HG03457 (cell line): ENCODE results near the gene LRG1.

Experiments used
- ATAC-seq: cut with Tn5 transposase; IDR thresholded peaks from one replicate; pipeline ENCODE4 v1.9.1; 2021; ENCODE audit warnings: moderate number of reproducible peaks; ENCODE audit not compliant: unreplicated experiment

Gene LRG1

DNA sequence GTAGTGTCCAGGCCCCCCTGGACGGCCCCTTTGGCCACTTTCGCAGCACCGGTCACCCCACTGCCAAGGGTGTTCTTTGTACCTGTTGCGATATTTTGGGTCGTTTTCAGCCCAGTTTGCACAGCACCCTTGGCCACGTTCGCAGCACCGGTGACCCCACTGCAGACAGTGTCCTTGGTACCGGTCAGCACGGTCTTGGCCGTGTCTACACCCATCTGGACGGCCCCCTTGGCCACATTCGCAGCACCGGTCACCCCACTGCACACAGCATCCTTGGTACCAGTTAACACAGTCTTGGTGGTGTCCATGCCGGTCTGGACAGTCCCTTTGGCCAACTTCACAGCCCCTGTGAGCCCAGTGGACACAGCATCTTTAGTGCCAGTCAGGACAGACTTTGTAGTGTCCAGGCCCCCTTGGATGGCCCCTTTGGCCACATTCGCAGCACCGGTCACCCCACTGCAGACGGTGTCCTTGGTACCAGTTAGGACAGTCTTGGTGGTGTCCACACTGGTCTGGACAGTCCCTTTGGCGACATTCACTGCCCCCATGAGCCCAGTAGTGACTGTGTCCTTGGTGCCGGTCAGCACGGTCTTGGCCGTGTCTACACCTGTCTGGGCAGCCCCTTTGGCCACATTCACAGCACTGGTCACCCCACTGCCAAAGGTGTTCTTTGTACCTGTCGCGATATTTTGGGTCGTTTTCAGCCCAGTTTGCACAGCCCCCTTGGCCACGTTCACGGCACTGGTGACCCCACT lies 28.4 kb downstream of the LRG1 start:
- no peak for ATAC-seq

DNA sequence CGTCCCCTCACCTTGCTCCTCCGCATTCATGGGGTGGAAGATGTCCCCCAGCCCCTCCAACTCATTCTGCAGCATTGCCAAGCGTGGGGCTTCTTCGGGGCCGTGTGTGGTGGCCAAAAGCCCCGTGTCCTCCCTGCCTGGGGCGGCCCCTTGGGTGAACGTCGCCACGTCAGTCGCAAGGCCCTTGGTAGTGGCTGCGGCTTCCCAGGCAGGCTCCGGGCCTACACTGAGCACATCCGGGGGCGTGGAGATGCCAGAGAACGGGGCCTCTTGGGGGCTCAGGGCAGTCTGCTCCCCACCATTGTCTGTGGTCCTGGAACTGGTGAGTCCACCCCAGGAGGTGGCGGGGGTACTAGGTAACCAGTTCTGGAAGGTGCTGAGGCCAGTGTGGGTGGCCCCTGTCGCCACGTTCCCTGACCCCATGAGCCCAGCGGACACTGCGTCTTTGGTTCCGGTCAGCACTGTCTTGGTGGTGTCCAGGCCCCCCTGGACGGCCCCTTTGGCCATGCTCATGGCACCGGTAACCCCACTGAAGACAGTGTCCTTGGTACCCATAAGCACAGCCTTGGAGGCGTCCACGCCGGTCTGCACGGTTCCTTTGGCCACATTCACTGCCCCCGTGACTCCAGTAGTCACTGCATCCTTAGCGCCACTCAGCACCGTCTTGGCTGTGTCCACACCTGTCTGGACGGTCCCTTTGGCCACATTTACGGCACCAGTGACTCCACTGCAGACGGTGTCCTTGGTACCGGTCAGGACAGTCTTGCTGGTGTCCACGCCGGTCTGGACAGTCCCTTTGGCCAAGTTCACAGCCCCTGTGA lies 29.2 kb downstream of the LRG1 start:
- no peak for ATAC-seq

DNA sequence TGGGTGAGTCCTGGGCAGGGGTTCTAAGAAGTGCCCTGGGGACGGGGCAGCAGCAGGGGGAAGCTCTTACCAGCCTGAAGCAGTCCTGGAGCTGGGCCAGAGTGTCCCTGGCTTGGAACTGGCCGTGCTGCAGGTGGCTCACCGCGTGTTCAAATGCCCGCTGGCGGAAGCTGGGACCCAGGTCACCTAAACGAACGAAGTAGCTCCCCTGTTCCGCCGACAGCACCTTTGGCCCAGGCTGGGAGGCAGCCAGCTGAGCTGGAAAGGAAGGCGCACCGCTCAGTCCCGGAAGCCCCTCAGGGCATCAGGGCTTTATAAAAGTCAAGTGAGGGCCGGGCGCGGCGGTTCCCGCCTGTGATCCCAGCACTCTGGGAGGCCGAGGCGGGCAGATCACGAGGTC lies 31.1 kb downstream of the LRG1 start:
- no peak for ATAC-seq

DNA sequence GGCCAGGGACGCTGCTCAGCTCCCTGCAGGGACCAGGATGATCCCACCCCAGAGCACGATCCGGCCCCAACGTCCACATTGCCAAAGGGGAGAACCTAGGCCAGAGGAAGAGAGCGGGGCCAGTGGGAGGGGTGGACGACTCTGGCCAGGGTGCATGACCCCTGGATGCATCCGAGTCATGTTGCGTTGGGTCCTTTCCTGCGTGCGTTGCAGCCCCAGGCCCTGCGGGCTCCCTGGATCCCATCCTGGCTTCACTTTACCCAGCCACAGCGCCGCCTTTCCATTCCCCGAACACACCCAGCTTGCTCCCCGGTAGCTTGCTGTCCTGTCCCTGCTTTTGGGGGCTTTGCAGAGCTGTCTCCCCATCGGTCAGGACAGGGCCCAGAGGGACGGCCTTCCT lies 32.0 kb downstream of the LRG1 start:
- ATAC-seq: no peak

DNA sequence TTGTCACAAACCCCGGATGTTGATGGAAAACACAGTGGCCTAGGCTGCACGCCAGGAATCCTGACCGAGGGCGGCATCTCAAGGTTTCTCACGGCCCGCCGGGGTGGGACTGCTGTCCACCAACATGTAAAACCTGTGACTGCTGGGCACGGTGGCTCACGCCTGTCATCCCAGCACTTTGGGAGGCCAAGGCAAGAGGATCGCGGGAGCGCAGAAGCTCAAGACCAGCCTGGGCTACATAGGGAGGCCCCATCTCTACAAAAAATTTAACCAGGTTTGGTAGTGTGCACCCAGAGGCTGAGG lies 32.7 kb downstream of the LRG1 start:
- no peak for ATAC-seq

DNA sequence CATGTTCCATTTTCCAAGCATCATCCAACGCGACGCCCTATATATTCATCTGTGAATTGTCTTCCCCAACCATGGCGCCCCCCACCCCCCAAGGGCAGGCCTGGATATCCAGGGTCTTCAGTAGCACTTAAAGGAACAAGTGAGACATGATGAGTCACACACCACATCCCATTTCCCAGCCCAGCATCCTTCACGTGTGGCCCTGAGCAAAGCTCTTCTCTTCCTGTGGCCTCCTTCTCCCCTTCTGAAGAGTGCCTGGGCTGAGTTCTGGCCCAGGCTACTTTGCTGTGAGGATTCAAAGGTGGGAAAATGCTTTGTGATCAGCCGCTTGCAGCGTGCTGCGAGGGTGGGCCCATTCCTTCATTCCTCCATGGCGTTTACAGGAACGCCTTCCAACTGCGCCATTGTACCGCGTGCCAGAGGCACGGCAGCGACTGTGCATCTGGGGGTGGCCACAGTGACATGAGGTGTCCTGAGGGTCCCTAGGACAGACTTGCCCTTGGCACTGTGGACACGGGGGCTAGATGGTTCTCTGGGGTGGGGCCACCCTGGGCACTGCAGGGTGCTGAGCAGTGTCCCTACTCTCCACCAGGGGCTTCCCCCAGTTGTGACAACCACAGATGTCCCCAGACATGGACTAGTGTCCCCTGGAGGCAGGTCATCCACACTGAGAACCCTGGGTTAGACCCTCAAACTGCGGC lies 33.2 kb downstream of the LRG1 start:
- no peak for ATAC-seq

DNA sequence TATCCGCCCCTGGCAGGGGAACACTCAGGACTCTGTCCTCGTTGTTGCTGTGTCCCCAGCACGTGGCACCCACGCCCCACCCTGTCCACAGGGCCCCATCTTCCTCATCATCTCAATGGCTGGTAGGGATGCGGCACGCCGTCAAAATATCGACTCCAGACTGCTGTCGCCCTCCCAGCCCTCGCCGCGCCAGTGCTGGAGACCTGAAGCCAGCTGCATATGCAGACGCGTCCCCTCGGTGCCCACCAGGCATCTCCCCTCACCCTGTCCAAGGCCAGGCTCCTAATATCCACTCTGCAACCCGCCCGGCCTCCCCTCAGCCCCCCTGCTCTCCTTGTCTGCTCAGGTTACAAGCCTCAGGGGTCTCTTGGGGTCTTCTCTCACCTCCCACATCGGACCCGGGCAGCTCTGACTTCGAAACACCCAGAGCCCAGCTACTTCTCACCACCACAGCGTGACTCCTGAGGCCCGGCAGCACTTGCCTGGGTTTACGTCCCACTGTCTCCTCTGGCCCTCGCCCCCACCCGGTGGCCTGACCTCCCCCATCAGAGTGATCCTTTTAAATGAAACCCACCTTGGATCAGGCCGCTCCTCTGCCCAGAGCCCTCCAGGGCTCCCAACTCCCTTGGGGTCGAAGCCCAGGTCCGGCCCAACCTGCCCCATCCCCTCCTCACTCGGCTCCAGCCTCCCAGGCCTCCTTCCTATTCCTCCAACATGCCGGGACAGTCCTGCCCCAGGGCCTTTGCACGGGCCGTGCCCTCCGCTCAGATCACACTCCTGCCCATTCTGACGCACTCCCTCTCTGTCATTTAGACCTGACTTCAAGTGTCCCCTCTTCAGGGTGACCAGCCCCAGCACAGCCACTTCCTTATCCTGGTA lies 34.0 kb downstream of the LRG1 start:
- no peak for ATAC-seq

DNA sequence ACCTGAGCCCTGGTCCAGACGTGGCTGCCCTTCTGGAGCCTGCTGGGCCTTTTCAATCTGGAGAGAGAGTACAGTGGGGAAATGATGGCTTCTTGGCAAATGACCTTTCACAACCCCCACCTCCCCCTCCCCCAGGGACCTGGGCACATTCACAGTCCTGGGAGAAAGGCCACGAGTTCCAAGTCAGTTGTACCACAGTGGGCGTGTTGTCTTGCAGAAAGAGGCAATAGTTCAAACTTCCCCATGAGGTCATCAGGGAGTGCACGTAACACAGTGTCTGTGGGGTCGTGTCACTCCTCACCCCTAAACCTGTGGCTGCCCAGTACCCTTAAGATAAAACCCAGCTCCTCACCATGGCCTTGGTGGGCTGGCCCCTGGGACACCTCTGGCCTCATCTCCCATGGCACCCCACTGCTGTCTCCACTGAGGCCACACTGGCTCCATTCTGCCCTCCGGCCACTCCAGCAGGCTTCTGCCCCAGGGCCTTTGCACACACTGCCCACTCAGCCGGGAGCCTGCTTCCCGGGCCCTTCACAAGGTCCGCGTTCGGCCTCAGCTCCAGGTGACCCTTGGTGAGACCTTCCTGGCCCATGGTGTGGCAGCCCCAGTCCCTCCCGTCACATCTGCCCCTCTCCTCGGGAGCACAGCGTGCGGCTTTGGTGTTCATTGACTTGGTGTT lies 34.8 kb downstream of the LRG1 start:
- no peak for ATAC-seq

DNA sequence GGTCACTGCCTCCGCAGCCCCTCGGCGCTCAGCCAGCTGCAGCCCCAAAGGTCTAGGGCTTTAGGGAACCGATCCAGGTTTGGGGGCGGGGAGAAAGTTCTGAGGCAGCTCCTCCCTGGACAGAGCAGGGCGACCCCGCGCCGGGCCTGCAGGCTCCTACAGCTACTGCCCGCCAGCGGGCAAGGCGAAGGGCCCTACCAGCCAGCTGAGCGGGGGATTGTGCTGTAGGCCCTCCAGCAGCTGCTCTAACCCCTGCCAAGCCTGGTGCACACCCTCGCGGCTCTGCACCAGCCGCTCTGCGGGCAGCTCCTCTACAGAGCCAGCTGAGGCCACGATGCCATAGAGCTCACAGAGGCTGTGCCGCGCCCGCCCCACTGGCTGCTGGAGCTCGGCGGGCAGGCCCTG lies 35.5 kb downstream of the LRG1 start:
- no peak for ATAC-seq

DNA sequence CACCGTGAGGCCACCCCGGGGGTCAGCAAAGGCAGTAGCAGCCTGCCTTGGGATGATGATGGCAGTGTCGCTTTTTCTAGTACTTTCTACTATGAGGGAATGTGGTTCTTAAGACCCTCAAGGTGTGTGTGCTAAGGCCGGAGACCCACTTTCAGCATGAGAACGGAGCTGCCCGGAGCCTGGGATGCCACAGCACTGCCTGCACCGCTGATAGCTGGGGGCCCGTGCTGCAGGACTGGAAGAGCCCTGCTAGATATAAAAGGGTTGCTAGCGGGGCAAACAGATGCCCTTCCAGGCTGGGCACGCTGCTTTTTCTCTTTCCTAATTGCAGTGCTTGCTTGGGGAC lies 36.0 kb downstream of the LRG1 start:
- ATAC-seq: no peak

DNA sequence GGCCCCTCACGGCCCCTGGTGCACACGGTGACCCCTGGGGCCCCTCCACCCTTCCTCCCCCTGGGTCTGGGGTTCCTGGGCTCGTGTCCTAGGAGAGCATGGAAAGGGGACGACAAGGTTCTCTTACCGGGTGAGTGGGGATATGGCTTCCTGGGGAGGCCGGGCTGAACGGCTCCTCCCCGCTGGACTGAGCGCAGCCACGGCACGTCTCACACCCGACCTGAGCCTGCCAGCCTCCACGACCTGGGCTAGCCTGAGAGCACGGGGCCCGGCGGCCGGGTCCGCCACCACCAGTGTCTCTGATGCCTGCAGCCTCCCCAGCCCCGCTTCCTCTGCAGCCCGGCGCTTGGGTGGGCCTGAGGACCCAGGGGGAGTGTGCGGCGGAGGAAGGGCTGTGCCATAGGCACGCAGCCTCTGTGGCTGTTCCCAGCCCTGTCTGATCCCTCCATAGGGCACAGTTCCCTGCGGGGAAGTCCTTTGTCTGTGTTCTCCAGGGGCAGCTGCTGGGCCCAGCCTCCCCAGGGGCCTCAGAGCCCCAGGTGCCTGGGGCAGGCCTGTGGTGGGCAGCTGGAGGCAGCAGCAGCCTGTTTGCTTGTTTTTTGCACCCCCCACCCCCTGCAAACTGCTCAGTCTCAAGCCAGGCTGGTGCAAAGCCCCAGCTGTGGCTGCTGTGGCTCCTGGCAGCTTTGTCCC lies 36.6 kb downstream of the LRG1 start:
- no peak for ATAC-seq

DNA sequence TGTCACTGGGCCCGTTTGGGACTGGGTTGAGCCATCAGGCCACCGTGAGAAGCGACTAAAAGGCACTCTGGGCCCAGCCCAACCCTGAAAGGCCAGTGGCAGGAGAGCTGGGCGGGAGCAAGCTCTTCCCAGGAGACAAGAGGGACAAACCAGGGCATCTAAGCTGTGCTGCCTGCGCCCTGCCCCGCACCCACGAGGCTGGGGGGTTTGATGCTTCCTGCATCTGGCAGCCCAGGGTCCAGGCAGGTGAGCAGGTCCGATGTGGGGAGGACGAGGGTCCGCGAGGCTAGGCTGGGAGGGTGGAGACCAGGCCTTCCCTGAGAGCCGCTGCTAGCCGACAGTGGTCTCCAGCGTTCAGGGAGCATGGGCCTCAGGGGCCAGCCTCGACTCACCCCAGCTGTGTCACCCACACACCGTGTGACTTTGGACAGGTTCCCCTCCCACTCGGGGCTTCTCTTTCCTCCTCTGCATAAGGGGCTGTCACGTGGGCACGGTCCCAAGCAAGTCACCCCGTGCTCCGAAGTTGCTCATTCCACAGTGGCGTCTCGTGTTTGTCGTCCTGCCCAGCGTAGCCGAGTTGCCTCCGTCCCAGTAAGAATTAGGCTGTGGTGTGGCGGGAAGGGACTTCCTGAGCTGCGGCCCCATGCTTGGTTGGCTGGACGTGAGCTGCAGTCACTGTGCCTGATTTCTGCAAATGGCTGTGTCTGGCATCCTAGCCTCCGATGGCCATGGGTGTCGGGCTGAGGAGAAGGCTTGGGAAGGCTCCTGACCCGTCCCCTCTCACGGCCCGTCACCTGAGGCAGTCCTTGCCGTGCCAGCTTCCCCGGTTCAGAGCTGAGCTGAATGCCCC lies 37.3 kb downstream of the LRG1 start:
- ATAC-seq: no peak

DNA sequence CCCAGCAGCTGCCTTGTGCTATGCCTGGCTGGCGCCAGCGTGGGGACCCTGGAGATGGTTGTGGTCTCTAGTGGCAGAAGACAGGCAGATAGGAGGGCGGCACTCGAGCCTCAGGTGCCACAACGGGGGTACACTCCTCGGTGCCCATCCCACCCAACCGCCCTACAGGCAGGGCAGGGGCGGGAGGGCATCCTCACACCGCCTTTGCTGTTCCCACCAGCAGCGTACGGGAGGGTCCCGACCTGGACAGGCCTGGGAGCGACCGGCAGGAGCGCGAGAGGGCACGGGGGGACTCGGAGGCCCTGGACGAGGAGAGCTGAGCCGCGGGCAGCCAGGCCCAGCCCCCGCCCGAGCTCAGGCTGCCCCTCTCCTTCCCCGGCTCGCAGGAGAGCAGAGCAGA lies 38.1 kb downstream of the LRG1 start:
- ATAC-seq: no peak

DNA sequence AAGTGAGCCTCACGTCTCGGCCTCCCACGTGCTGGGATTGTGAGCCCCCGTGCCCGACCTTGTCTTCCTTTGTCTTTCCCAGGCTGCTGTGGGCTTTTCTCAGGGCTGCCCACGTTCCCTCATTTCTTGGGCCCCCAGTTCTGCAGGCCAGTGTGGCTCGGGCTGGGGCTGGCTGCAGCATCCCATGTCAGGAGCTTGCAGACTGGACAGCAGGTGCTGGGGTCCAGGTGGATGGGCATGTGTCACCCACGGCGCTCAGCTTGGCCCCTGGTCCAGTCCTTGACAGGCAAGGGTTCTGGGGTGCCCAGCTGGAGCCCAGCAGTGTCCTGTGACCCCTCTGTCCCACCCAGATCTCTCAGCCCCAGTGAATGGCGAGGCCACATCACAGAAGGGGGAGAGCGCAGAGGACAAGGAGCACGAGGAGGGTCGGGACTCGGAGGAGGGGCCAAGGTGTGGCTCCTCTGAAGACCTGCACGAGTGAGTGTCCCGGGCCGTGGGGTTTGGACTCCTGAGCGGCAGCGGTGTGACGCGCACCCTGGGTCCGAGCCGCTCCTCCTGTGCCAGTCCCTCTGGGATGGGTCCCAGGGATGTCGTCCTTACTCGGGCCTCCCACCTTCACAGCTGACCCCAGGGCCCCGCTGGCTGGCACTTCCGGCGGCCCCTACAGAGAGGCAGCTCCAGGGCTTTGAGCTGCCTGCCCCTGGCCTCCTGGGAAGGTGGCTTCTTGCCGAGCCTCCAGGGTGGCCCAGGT lies 38.8 kb downstream of the LRG1 start:
- no peak for ATAC-seq

DNA sequence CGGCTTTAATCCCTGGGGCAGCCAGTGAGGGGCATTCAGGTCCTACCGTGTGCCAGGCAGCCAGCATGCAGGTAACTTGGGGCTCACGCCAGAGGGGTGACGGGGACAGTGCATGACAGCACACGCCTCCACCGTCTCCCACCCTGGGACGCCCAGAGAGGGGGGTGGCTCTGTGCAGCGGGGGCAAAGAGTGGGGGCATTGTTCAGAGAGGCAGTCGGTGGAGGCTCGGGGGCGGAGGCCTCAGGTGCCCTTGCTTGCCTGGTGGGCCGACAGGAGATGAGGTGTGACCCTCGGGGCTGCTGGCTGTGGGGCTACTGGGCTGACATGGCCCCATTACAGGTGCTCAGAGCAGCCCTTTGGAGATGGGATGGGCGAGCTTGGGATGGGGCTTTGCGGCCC lies 40.0 kb downstream of the LRG1 start:
- ATAC-seq: no peak

DNA sequence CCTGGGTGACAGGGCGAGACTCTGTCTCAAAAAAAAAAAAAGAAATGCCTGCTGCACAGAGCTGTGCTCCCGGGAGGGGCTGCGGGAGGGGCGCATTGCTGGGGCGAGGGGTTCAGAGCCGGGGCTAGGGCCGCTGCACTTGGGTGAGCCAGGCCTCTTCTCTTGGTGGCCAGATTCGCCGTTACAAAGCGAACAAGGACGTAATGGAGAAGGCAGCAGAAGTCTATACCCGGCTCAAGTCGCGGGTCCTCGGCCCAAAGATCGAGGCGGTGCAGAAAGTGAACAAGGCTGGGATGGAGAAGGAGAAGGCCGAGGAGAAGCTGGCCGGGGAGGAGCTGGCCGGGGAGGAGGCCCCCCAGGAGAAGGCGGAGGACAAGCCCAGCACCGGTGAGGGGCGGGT lies 40.5 kb downstream of the LRG1 start:
- ATAC-seq: no peak

DNA sequence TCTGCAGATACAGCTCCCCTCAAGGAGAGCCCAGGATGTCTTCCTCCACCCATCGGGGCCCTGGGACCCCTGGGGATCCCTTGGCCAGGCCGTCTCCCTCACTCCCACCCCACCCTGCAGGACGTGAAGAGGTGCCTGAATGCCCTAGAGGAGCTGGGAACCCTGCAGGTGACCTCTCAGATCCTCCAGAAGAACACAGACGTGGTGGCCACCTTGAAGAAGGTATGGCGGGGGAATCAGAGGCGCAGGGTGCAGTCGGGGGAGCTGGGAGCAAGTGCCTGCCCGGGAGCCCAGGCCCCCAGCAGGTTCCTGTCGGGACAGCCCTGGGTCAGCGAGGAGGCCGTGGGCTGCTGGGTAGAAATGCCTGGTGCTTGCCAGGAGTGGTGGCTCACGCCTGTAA lies 41.1 kb downstream of the LRG1 start:
- ATAC-seq: no peak

DNA sequence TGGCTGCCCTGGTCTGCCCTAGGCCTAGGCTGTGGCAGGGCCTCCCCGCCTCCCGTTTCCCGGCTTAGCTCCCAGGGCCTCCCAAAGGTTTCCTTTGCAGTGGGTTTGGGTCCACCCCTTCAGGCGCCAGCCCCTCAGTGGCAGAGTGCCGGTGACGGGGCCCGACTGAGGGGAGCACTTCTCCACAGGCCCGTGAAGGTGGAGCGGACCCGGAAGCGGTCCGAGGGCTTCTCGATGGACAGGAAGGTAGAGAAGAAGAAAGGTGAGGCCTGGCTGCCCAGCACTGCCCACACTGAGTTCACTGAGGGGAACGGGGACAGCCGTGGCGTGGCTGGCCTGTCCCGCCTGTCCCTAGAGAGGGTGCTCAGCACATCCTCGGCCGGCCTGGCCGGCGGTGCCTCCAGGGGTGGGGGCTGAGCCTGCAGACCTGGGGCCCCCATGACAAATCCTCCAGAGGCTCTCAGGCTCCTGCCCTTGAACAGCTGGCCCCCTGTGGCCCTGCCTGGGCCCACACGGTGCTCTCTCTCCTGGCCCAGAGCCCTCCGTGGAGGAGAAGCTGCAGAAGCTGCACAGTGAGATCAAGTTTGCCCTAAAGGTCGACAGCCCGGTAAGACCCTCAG lies 42.0 kb downstream of the LRG1 start:
- ATAC-seq: no peak
